WI38 (cell line): ENCODE results near the gene LAMA3.
"Not testable (repeated sequence)": the region's sequence is repeated elsewhere in the genome, so short reads cannot be mapped to it uniquely, and the experiment has no call there.

ENCODE experiments used
- H3K4me3 ChIP-seq: 2 replicates; pipeline ENCODE4 v1.5.1; 2011; ENCODE audit warnings: low read depth, mild to moderate bottlenecking, control low read depth, low read length
- CTCF ChIP-seq: IDR thresholded peaks from 2 replicates; pipeline ENCODE4 v1.5.1; 2012; ENCODE audit warnings: low read depth, mild to moderate bottlenecking, control low read depth, low read length

LAMA3 gene

GRCh38 chr18:23732439-23732838, 43.2 kb downstream of the LAMA3 start:
- no peak overlapping the region for H3K4me3 ChIP-seq
- no peak for TF ChIP-seq CTCF

- H3K4me3 ChIP-seq = not testable (repeated sequence)
Measured at GRCh38 chr18:23733265-23733664, 44.0 kb downstream of the LAMA3 start.

GRCh38 chr18:23733895-23734294, 44.6 kb downstream of the LAMA3 start:
- TF ChIP-seq CTCF = no peak
- no peak overlapping the region for H3K4me3 ChIP-seq

GRCh38 chr18:23735021-23735464, 45.8 kb downstream of the LAMA3 start:
- no peak for TF ChIP-seq CTCF
- no peak overlapping the region for H3K4me3 ChIP-seq

- no peak overlapping the region for H3K4me3 ChIP-seq
- TF ChIP-seq CTCF = no peak
Measured at GRCh38 chr18:23737578-23737977, 48.3 kb downstream of the LAMA3 start.

GRCh38 chr18:23738151-23738550, 48.9 kb downstream of the LAMA3 start:
- no peak overlapping the region for H3K4me3 ChIP-seq
- no peak for TF ChIP-seq CTCF

GRCh38 chr18:23738575-23738974, 49.3 kb downstream of the LAMA3 start:
- no peak overlapping the region for H3K4me3 ChIP-seq
- no peak for TF ChIP-seq CTCF

GRCh38 chr18:23740105-23740830, 51.0 kb downstream of the LAMA3 start:
- H3K4me3 ChIP-seq = no peak overlapping the region
- TF ChIP-seq CTCF = no peak

- not testable (repeated sequence) for H3K4me3 ChIP-seq
Measured at GRCh38 chr18:23741967-23742366, 52.7 kb downstream of the LAMA3 start.
